ENCODE measurements around the gene AMDHD2.
A peak's percentile ranks its signal among the peaks of the same experiment; 100 is the strongest.

Gene AMDHD2

GRCh38 chr16:2472885-2473445, 47.2 kb upstream of the AMDHD2 start:
- no peaks in the 10 kb centered on the region for H3K36me3 ChIP-seq (ENCODE audit: control insufficient read depth, insufficient read depth, low read length)
- H3K27me3 ChIP-seq (replicated peaks; ENCODE audit: control insufficient read depth, insufficient read depth, low read length) = no peaks in the 10 kb centered on the region; the same call in 1 of the 2 replicates
- TF ChIP-seq CTCF (IDR thresholded peaks at IDR 0.05; ENCODE audit: insufficient read depth, low read length, poor library complexity, severe bottlenecking) = no peak
- no peak overlapping the region for H3K4me3 ChIP-seq (replicated peaks; ENCODE audit: low read depth, low read length)
- no peak for DNase-seq (ENCODE audit: extremely low read depth, insufficient read length)

DNA sequence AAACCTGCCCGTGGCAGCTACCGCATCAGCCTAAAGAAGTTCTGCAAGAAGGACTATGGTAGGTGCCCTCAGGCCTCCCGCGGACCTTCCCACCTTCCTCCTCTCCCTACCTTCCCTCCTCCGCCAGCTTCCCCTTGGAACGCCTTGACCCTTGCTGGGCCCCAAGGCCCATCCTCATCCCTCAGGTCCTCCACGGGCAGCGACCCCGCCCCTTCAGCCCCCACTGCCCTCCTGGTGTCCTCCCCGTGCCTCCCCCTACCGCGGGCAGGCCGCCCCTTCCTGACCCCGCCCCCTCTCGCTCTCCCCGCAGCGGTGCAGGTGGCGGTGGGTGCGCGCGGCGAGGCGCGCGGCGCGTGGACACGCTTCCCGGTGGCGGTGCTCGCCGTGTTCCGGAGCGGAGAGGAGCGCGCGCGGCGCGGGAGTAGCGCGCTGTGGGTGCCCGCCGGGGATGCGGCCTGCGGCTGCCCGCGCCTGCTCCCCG, 46.7 kb upstream of the AMDHD2 start:
- Histone ChIP-seq H3K27me3 (replicated peaks; ENCODE audit: control insufficient read depth, insufficient read depth, low read length) (no peaks in the 10 kb centered on the region; the same call in 1 of the 2 replicates), H3K36me3 (ENCODE audit: control insufficient read depth, insufficient read depth, low read length) (no peaks in the 10 kb centered on the region), H3K4me3 (replicated peaks; ENCODE audit: low read depth, low read length) (peak overlapping the region; percentile 38)
- TF ChIP-seq CTCF (IDR thresholded peaks at IDR 0.05; ENCODE audit: insufficient read depth, low read length, poor library complexity, severe bottlenecking) = no peak
- no peak for DNase-seq (ENCODE audit: extremely low read depth, insufficient read length)

DNA sequence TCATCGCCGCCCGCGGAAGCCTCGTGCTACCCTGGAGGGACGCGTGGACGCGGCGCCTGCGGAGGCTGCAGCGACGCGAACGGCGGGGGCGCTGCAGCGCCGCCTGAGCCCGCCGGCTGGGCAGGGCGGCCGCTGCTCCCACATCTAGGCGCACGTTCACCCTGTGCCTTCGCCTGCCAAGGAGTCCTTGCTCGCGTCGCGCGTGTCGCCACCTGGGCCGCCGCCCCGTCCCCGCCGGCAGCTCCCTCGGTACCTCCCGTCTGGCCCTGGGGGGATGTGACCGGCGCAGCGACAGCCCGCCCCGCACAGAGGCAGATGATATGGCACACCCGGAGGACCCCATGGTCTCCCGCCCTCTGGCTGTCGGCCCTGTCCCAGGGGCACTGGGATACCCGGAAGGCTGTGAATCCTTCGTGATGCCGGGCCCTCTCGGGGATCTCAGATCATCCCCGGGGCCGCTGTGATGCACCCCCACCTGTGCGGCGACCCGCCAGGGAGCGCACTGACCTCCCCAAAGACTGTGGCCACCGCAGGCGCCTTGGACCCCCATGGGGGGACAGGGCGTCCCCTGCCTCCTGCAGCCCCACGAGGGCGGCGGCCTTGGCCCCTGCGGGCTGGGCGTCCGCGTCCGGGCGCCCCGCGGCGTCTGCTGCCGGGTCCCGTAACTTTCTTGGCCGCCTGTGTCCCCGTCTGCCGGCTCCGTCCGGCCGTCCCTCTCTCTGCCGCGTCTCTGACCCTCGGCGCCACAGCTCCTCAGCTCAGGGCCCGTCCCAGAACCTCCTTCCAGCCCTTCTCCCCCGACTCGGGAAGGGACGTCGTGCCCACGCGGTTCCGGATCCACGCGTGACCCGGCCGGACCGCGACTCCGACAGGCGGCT, 45.9 kb upstream of the AMDHD2 start:
- Histone ChIP-seq H3K27me3 (replicated peaks; ENCODE audit: control insufficient read depth, insufficient read depth, low read length) (no peaks in the 10 kb centered on the region; the same call in 1 of the 2 replicates), H3K4me3 (replicated peaks; ENCODE audit: low read depth, low read length) (peak overlapping the region; percentile 78), H3K36me3 (ENCODE audit: control insufficient read depth, insufficient read depth, low read length) (no peaks in the 10 kb centered on the region)
- no peak for TF ChIP-seq CTCF (IDR thresholded peaks at IDR 0.05; ENCODE audit: insufficient read depth, low read length, poor library complexity, severe bottlenecking)
- peak; percentile 77 for DNase-seq (ENCODE audit: extremely low read depth, insufficient read length)

- peak; percentile 89 for DNase-seq (ENCODE audit: extremely low read depth, insufficient read length)
- Histone ChIP-seq H3K27me3 (replicated peaks; ENCODE audit: control insufficient read depth, insufficient read depth, low read length) (no peaks in the 10 kb centered on the region; the same call in 1 of the 2 replicates), H3K36me3 (ENCODE audit: control insufficient read depth, insufficient read depth, low read length) (no peaks in the 10 kb centered on the region), H3K4me3 (replicated peaks; ENCODE audit: low read depth, low read length) (peak within 1 kb of the TSS; percentile 78)
- TF ChIP-seq CTCF (IDR thresholded peaks at IDR 0.05; ENCODE audit: insufficient read depth, low read length, poor library complexity, severe bottlenecking) = no peak
These were observed 45.2 kb upstream of the AMDHD2 start, which contains the start of gene TBC1D24 for GRCh38 chr16:2474877-2475412. TBC1D24 (plus strand) TSS chr16:2475127; CDS start chr16:2496149, 21,022 bp downstream.

- TF ChIP-seq CTCF (IDR thresholded peaks at IDR 0.05; ENCODE audit: insufficient read depth, low read length, poor library complexity, severe bottlenecking) = no peak
- DNase-seq (ENCODE audit: extremely low read depth, insufficient read length) = no peak
- Histone ChIP-seq H3K4me3 (replicated peaks; ENCODE audit: low read depth, low read length) (peak overlapping the region; percentile 65), H3K27me3 (replicated peaks; ENCODE audit: control insufficient read depth, insufficient read depth, low read length) (no peaks in the 10 kb centered on the region; the same call in 1 of the 2 replicates), H3K36me3 (ENCODE audit: control insufficient read depth, insufficient read depth, low read length) (no peaks in the 10 kb centered on the region)
These were observed 44.5 kb upstream of the AMDHD2 start for GRCh38 chr16:2475413-2476344.
